A673 (cell line): ENCODE results near the gene UVRAG.

Source experiments
- CTCF ChIP-seq: fragments of 300-800, 200-600 bp; sonication (generic); conservative IDR thresholded peaks from 2 replicates; pipeline ENCODE4 v1.5.1; 2017; ENCODE audit warnings: low read depth, mild to moderate bottlenecking, antibody characterized with exemption, low read length, moderate library complexity, mixed read lengths
- EZH2 ChIP-seq: fragments of 200-600 bp; sonication (generic); IDR thresholded peaks from 2 replicates; pipeline ENCODE4 v1.6.1; 2017; ENCODE audit warnings: borderline replicate concordance, low read depth, mild to moderate bottlenecking, mixed read lengths, antibody characterized with exemption, low read length; ENCODE audit not compliant: poor library complexity, severe bottlenecking

GRCh38 chr11:75898871-75899270 lies 83.9 kb downstream of the UVRAG start:
- no peak for TF ChIP-seq CTCF
- TF ChIP-seq EZH2: no peak
